HL-60 (cell line): ENCODE measurements around the gene SIPA1.

ENCODE experiments used
- CTCF ChIP-seq: IDR thresholded peaks from one replicate; pipeline ENCODE4 v1.5.1; 2011; ENCODE audit warnings: low read length, control low read depth, inconsistent platforms; ENCODE audit not compliant: insufficient read depth
- POLR2AphosphoS5 ChIP-seq: IDR thresholded peaks from 2 replicates; pipeline ENCODE4 v1.6.1; 2012; ENCODE audit warnings: low read depth
- REST ChIP-seq: IDR thresholded peaks from 2 replicates; pipeline ENCODE4 v1.6.1; 2012; ENCODE audit warnings: low read depth; ENCODE audit not compliant: insufficient replicate concordance
- SPI1 ChIP-seq: IDR thresholded peaks from 2 replicates; pipeline ENCODE4 v1.6.1; 2012; ENCODE audit warnings: low read depth, mild to moderate bottlenecking, borderline replicate concordance

- TF ChIP-seq CTCF: no peak
- no peak for TF ChIP-seq SPI1
- TF ChIP-seq POLR2AphosphoS5: no peak
- no peak for TF ChIP-seq REST
Observed at GRCh38 chr11:65589444-65590239, 48.3 kb upstream of the SIPA1 start.
